ENCODE measurements around the gene PDE4C.

The PDE4C gene

DNA sequence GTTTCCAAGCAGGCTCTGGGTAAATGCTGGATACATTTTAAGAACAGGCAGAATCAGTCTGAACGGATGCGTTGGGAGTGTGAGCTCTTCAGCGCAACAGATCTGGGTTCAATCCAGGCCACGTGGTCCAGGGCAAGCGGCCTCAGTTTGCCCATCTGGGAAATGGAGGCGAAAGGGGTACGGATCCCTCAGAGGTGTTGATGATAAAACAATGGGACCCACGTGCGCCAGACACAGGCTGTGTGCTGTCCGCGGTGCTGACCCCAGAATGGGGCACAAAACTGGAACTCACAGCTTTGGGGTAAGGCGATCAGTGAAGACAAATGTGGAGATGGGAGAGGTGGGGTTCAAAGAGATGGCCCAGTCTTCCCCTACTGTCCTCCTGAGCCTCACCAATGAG, 13.1 kb upstream of the PDE4C start:
- no peak overlapping the region for H3K4me2 ChIP-seq
- no peak overlapping the region for H3K9ac ChIP-seq
- no peak overlapping the region for H3K4me3 ChIP-seq (IDR thresholded peaks at IDR 0.05; ENCODE audit: insufficient read depth, low read depth, low read length)
- no peak overlapping the region for H2AFZ ChIP-seq (ENCODE audit: low read depth)
- H3K79me2 ChIP-seq (ENCODE audit: insufficient read depth, low read depth), result no peaks in the 10 kb centered on the region
- H3K36me3 ChIP-seq (ENCODE audit: insufficient read depth), result no peaks in the 10 kb centered on the region
- no peaks in the 10 kb centered on the region for H4K20me1 ChIP-seq (ENCODE audit: insufficient read depth)
- H3K4me1 ChIP-seq (ENCODE audit: low read depth, poor library complexity, severe bottlenecking), result no peaks in the 10 kb centered on the region
- TF ChIP-seq, protein P1, sequence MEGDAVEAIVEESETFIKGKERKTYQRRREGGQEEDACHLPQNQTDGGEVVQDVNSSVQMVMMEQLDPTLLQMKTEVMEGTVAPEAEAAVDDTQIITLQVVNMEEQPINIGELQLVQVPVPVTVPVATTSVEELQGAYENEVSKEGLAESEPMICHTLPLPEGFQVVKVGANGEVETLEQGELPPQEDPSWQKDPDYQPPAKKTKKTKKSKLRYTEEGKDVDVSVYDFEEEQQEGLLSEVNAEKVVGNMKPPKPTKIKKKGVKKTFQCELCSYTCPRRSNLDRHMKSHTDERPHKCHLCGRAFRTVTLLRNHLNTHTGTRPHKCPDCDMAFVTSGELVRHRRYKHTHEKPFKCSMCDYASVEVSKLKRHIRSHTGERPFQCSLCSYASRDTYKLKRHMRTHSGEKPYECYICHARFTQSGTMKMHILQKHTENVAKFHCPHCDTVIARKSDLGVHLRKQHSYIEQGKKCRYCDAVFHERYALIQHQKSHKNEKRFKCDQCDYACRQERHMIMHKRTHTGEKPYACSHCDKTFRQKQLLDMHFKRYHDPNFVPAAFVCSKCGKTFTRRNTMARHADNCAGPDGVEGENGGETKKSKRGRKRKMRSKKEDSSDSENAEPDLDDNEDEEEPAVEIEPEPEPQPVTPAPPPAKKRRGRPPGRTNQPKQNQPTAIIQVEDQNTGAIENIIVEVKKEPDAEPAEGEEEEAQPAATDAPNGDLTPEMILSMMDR (conservative IDR thresholded peaks at IDR 0.05; ENCODE audit: low read depth, low read length), result no peak
- H3K27ac ChIP-seq, result no peak overlapping the region
- peaks cover 95% of the 10 kb centered on the region for H3K27me3 ChIP-seq (ENCODE audit: insufficient read depth, low read depth)

DNA sequence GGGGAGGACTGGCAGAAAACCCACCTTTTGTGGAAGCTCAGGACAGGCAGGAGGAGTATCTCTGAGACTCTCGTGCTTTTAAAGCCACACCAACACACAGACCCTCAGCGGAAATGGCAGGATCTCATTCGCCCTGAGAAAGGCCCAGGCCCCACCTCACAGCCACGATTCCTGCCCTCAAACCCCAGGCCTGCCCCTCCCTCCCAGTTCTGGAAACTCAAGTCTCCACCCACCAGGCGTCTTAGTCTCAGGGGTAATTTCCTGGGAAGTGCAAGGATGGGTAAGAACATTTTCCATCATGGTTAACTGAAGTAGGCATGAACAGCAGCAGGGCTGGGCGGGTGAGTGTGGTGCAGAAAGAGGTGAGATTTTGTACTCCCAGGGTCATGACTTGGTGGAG, 8.0 kb upstream of the PDE4C start:
- TF ChIP-seq, protein P1 (conservative IDR thresholded peaks at IDR 0.05; ENCODE audit: low read depth, low read length), result no peak
- H3K9ac ChIP-seq, result no peak overlapping the region
- H2AFZ ChIP-seq (ENCODE audit: low read depth), result no peak overlapping the region
- H3K4me2 ChIP-seq, result no peak overlapping the region
- no peak overlapping the region for H3K4me3 ChIP-seq (IDR thresholded peaks at IDR 0.05; ENCODE audit: insufficient read depth, low read depth, low read length)
- peaks cover 81% of the 10 kb centered on the region for H3K27me3 ChIP-seq (ENCODE audit: insufficient read depth, low read depth)
- no peaks in the 10 kb centered on the region for H3K4me1 ChIP-seq (ENCODE audit: low read depth, poor library complexity, severe bottlenecking)
- H4K20me1 ChIP-seq (ENCODE audit: insufficient read depth), result no peaks in the 10 kb centered on the region
- H3K36me3 ChIP-seq (ENCODE audit: insufficient read depth), result no peaks in the 10 kb centered on the region
- no peaks in the 10 kb centered on the region for H3K79me2 ChIP-seq (ENCODE audit: insufficient read depth, low read depth)
- H3K27ac ChIP-seq, result no peak overlapping the region

DNA sequence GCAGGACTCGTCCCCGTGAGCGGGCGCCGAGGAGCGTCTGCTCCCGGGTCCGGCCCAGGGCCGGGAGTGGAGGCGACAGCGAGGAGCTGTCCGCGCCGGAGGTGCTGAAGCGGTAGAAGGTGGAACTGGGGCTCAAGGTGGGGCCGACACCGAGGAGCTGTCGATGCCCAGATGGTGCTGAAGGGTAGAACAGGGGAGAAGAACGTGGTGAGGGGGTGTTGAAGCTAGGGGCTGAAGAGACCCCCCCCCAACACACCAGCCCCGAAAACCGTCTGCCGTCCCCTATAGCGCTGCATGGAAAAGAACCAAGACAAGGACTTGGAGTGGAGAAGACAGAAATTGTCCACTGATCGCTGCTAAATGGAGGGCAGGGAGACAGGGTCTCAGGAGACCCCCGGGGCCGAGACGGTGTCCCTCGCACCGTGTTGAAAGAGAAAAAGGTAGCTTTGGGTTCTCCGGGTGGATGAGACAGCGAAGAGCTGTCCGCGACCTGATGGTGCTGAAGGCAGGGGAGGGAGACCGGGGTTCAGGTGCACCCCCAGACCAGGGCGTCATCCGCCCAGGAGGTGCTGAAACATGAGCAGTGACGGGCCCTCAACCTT, 7.1 kb upstream of the PDE4C start:
- H3K9ac ChIP-seq, result no peak overlapping the region
- no peak overlapping the region for H3K4me3 ChIP-seq (IDR thresholded peaks at IDR 0.05; ENCODE audit: insufficient read depth, low read depth, low read length)
- H2AFZ ChIP-seq (ENCODE audit: low read depth), result no peak overlapping the region
- H3K79me2 ChIP-seq (ENCODE audit: insufficient read depth, low read depth), result no peaks in the 10 kb centered on the region
- no peak overlapping the region for H3K4me2 ChIP-seq
- no peaks in the 10 kb centered on the region for H3K36me3 ChIP-seq (ENCODE audit: insufficient read depth)
- TF ChIP-seq, protein P1 (conservative IDR thresholded peaks at IDR 0.05; ENCODE audit: low read depth, low read length), result no peak
- no peak overlapping the region for H3K27ac ChIP-seq
- H3K4me1 ChIP-seq (ENCODE audit: low read depth, poor library complexity, severe bottlenecking), result no peaks in the 10 kb centered on the region
- H3K27me3 ChIP-seq (ENCODE audit: insufficient read depth, low read depth), result peaks cover 80% of the 10 kb centered on the region
- no peaks in the 10 kb centered on the region for H4K20me1 ChIP-seq (ENCODE audit: insufficient read depth)

DNA sequence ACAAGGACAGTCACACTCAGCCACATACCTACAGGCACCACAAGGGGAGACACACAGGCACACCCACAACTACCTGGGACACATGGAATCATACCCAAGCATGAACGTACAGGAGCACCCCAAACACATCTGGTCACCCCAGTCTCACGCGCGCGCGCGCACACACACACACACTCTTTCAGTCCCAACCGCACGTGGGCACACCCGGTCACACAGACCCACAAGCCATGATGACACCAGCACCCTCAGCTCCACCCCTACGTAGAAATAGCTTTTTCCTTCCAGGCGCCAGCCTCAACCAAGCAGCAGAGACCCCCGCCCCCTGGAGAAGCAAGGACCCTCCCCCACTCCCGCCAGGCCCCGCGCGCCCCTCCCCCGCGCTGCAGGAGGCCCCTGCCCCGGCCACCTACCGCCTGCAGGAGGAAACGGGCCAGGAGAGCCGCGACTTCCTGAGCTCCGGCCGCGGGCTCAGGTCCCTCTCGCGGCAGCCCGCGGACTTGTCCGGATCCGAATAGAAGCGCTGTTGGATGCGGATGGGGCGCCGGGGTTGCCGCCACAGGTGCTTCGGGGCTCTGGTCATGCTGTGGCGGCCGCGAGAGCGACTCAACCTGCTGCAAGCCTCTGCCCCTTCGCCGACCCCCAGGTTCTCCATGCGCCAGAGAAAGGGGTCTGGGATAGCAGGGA, 6.4 kb upstream of the PDE4C start:
- TF ChIP-seq, protein P1 (conservative IDR thresholded peaks at IDR 0.05; ENCODE audit: low read depth, low read length), result no peak
- H3K9ac ChIP-seq, result no peak overlapping the region
- H3K4me2 ChIP-seq, result no peak overlapping the region

More for the DNA sequence above, 6.4 kb upstream of the PDE4C start:
- Histone ChIP-seq H4K20me1 (ENCODE audit: insufficient read depth) (no peaks in the 10 kb centered on the region), H2AFZ (ENCODE audit: low read depth) (no peak overlapping the region), H3K27me3 (ENCODE audit: insufficient read depth, low read depth) (peaks cover 78% of the 10 kb centered on the region), H3K79me2 (ENCODE audit: insufficient read depth, low read depth) (no peaks in the 10 kb centered on the region), H3K36me3 (ENCODE audit: insufficient read depth) (no peaks in the 10 kb centered on the region), H3K27ac (no peak overlapping the region), H3K4me3 (IDR thresholded peaks at IDR 0.05; ENCODE audit: insufficient read depth, low read depth, low read length) (no peak overlapping the region), H3K4me1 (ENCODE audit: low read depth, poor library complexity, severe bottlenecking) (no peaks in the 10 kb centered on the region)
